Kidney glomerular epithelial cell (primary cell): ENCODE data around the gene RARB.

ENCODE experiments used
- DNase-seq: peaks from one replicate; lab custom pipeline; 2025; lab: John Stamatoyannopoulos, UW

RARB gene

GRCh38 chr3:25580534-25580933 lies 152.5 kb downstream of the RARB start:
- no peak for DNase-seq

DNA sequence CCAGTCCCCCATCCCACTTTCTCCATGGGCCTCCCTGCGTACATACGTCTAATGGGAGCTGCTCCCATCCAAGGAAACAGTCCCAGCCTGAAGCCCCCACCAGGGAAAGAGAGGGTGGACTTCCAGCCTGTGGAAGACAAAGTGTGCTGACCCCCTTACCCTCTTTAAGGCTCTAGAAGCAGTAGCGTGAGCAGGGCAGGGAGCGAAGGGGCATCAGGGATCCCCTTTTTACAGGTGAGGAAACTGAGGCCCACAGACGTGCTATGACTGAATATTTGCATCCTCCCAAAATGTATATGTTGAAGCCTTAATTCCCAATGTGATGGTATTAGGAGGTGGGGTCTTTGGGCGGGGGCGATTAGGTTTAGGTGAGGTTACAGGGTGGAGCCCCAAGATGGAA lies 153.3 kb downstream of the RARB start:
- DNase-seq: no peak

DNA sequence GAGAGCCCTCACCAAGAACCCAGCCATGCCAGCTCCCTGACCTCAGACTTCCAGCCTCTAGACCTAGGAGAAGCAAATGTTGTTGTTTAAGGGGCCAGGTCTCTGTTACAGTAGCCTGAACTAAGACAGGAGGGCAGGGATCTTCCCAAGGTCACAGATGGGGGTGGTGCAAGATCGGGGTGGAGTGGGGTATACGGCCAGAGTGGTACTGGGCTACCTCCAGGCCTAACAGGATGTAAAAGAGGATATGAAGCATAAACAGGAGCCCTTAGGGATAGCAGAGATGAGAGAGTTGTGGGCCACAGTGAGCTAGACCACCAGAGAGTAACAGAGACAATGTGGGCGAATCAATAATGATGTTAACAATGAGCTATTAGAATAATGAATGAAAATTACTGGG lies 153.8 kb downstream of the RARB start:
- no peak for DNase-seq

DNA sequence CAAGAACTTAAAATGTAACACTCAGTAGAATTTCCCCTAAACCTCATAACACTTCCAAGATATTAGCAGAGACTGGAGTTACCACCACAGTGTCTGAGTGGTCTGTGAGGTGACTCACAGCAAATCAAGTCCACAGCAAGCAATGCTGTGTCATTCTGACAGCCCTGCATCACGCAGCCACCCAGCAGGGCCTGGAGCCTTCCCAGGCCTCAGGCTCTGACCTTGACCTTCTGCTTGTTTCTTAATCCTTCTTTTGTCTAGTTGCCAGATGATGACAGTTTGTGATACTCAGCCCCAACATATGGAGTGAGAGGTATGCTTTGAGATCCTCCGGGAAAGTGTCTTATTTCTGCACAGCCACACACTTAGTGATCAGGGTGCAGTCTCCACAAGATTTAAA lies 154.2 kb downstream of the RARB start:
- no peak for DNase-seq

GRCh38 chr3:25583343-25583742 lies 155.3 kb downstream of the RARB start:
- no peak for DNase-seq

GRCh38 chr3:25584011-25584789 lies 156.1 kb downstream of the RARB start:
- no peak for DNase-seq

- no peak for DNase-seq
Measured at GRCh38 chr3:25585361-25586166, 157.5 kb downstream of the RARB start.

GRCh38 chr3:25586167-25586505 lies 158.1 kb downstream of the RARB start:
- DNase-seq: no peak

DNA sequence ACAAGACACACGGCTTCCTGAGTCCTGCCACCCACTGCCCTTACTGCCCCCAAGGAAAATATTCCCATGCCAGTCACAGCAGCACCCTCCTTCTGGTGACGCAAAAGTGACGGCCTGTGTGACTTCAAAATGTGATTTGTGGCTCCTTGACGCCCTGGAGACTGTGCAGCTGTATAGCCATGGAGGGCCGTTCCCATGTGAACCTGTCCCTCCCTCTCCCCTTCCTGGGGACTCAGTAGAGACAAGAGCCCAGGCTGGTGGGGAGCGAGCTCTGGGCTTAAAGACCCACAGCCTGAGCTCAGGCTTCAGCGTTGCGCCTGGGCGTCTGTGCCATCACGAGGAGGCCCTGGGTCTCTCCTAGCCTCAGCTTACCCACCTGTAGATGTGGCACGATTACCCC lies 158.5 kb downstream of the RARB start:
- no peak for DNase-seq

DNA sequence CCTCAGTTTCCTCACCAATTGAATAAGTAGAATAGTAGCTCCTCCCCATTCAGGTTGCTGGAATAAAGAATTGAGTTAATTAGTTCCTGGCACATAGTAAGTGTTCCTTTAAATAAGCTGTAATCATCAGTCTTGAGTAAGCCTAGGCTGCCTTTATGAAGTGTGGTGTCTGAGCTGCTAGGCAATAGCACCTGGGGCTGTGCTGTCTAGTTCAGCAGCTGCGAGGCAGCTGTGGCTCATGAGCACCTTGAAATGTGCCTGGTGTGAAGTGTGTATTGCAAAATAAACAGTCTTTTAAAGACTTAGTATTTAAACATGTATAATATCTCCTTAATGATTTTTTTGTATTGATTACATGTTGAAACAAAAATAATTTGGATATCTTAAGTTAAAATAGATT lies 159.0 kb downstream of the RARB start:
- DNase-seq: no peak

GRCh38 chr3:25587526-25587925 lies 159.5 kb downstream of the RARB start:
- DNase-seq: no peak

GRCh38 chr3:25587975-25588374 lies 159.9 kb downstream of the RARB start:
- no peak for DNase-seq

GRCh38 chr3:25588441-25589103 lies 160.5 kb downstream of the RARB start:
- no peak for DNase-seq

- no peak for DNase-seq
Measured at GRCh38 chr3:25589104-25589782, 161.2 kb downstream of the RARB start.

- no peak for DNase-seq
Measured at GRCh38 chr3:25589783-25590258, 161.8 kb downstream of the RARB start.

DNA sequence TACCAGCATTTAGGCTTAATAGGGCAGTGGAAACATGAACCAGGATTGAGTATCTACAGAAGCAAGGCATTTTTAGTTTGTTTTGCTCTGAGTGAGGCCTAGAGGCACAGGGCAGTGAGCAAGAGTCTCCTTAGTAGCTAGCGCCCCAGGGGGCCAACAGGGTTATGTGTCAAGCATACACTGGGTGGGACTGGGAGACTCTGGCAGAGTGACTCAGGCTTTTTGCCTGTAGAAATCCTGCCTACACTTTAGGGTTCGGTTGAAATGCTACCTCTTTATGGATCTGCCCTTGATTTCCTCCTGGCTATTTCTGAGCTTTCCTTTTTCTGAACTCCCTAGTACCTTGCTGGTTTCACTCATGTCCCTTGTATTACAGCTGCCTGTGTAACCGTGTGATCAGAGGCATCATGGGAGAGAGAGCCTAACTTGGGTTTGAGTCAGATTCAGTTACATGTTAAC lies 164.5 kb downstream of the RARB start:
- peak; percentile 66 for DNase-seq

- DNase-seq: no peak
Measured at GRCh38 chr3:25593001-25593400, 164.9 kb downstream of the RARB start.

GRCh38 chr3:25594007-25594502 lies 166.0 kb downstream of the RARB start:
- DNase-seq: peak; percentile 57

DNA sequence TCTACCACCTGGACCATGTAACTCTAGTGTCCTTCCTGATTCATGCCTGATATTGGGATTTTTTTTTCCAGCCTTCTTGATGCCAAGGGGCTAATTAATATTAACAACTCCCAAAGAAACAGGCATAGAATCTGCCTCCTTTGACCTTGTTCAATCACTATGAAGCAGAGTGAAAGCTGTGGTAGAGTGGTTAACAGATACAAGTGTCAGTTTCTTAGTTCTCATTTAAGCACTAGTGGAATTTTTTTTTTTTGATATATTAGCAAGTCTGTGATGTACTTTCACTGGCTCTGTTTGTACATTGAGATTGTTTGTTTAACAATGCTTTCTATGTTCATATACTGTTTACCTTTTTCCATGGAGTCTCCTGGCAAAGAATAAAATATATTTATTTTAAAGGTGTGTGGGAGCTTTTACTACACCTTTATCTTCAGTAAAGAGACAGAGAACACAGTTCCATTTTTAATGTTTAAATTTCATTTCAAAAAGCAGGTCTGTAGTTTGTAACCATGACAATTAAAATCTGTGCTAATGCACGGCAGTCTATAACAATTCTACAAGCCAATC lies 169.6 kb downstream of the RARB start:
- no peak for DNase-seq

- no peak for DNase-seq
Measured at GRCh38 chr3:25603703-25604102, 175.6 kb downstream of the RARB start.

- DNase-seq: peak; percentile 76
Measured at GRCh38 chr3:25604107-25604805, 176.2 kb downstream of the RARB start.
